K562 (cell line): ENCODE measurements around the gene POLD2. TPM values are rescaled to one million over a fixed set of nuclear protein-coding genes. Genes with fewer than 3 reads are reported as not detected.
A peak's percentile ranks its signal among the peaks of the same experiment; 100 is the strongest.

ENCODE experiments used
- ATAC-seq: fragments of 200-7000 bp; cut with Tn5 transposase; 3 replicates; pipeline ENCODE4 v1.9.1; 2020; ENCODE audit warnings: moderate library complexity
- BruUV-seq: library from RNA; stranded (reverse); fragments of 400-500 nt; replicated peaks from 2 replicates; lab custom pipeline; 2021; lab: Mats Ljungman, UMichigan
- CTCF ChIA-PET: fragments of 300-600 bp; formaldehyde crosslinking; extraction: SDS; loops from one replicate; lab custom pipeline; 2021; ENCODE audit warnings: low intra/inter-chr PET ratio; lab: Yijun Ruan, JAX
- POLR2A ChIA-PET: fragments of 300-600, 350-650 bp; sonication (Branson Sonifier 250); formaldehyde crosslinking; extraction: SDS; loops from one replicate; lab custom pipeline; 2021; ENCODE audit warnings: antibody characterized with exemption, inconsistent platforms; lab: Yijun Ruan, JAX
- DNase-seq, 4 experiments: peaks; one replicate each; pipeline versions ENCODE4 v3.0.0 to v3.0.0-alpha.2; 2011 to 2018; ENCODE audit warnings: low spot score in 3 of 4, mixed read lengths in 3 of 4; ENCODE audit errors: extremely low read depth in 1 of 4
- FAIRE-seq: peaks from 2 replicates; lab custom pipeline; 2011; peaks lifted over from hg19 to GRCh38; lab: Jason Lieb, UNC
- H2AFZ ChIP-seq: 2 replicates; pipeline ENCODE4 v1.6.0; 2011; ENCODE audit warnings: low read depth, low read length, control low read depth, inconsistent platforms
- H3K27ac ChIP-seq: fragments of 200-600 bp; 3 replicates; pipeline ENCODE4 v1.8.0; 2011; ENCODE audit warnings: low read depth, mild to moderate bottlenecking, control low read depth, inconsistent platforms, low read length, moderate library complexity, mixed read lengths; ENCODE audit errors: extremely low read depth
- H3K27me3 ChIP-seq, 2 experiments: fragments of 300-600 bp in 1 of 2; 2 replicates in 1 of 2; 3 replicates in 1 of 2; pipeline versions ENCODE4 v1.6.0 to v1.8.0; 2011; ENCODE audit warnings: inconsistent platforms in 2 of 2, low read length in 2 of 2, mild to moderate bottlenecking in 1 of 2, mixed read lengths in 1 of 2, moderate library complexity in 1 of 2; ENCODE audit not compliant: control insufficient read depth in 2 of 2, insufficient read depth in 2 of 2
- H3K36me3 ChIP-seq: fragments of 300-600 bp; 3 replicates; pipeline ENCODE4 v1.8.0; 2011; ENCODE audit warnings: mild to moderate bottlenecking, low read length, inconsistent platforms; ENCODE audit not compliant: control insufficient read depth, insufficient read depth
- H3K4me1 ChIP-seq, 2 experiments: fragments of 200-600 bp in 1 of 2; replicated peaks in 1 of 2; 2 replicates in 1 of 2; 3 replicates in 1 of 2; pipeline versions ENCODE4 v1.5.1 to v1.8.0; 2011; ENCODE audit warnings: inconsistent platforms in 2 of 2, low read length in 2 of 2, mild to moderate bottlenecking in 1 of 2, mixed read lengths in 1 of 2, moderate library complexity in 1 of 2; ENCODE audit not compliant: control insufficient read depth in 2 of 2, insufficient read depth in 2 of 2
- H3K4me2 ChIP-seq: 2 replicates; pipeline ENCODE4 v1.6.1; 2011; ENCODE audit warnings: low read length, control low read depth, inconsistent platforms, mixed read lengths; ENCODE audit not compliant: insufficient read depth
- H3K4me3 ChIP-seq: fragments of 200-600 bp; sonication (generic), shearing (Covaris generic); 2 replicates; pipeline ENCODE4 v1.5.1; 2016; ENCODE audit warnings: control low read depth, inconsistent platforms
- H3K79me2 ChIP-seq: fragments of 200-600 bp; 3 replicates; pipeline ENCODE4 v1.8.0; 2011; ENCODE audit warnings: low read length, inconsistent platforms; ENCODE audit not compliant: control insufficient read depth, insufficient read depth
- H3K9ac ChIP-seq, 2 experiments: 2 replicates each; pipeline versions ENCODE4 v1.6.0 to v1.6.1; 2011; ENCODE audit warnings: low read depth in 2 of 2, low read length in 2 of 2, control low read depth in 1 of 2, inconsistent platforms in 1 of 2, mild to moderate bottlenecking in 1 of 2, mixed read lengths in 1 of 2; ENCODE audit not compliant: insufficient read depth in 1 of 2
- H3K9me1 ChIP-seq: one replicate; pipeline ENCODE4 v1.6.0; 2011; ENCODE audit warnings: inconsistent platforms, mild to moderate bottlenecking, low read length, moderate library complexity; ENCODE audit not compliant: control insufficient read depth, insufficient read depth
- H3K9me3 ChIP-seq: replicated peaks from 2 replicates; pipeline ENCODE4 v1.5.1; 2011; ENCODE audit warnings: low read depth, low read length, inconsistent platforms; ENCODE audit not compliant: control insufficient read depth, insufficient read depth
- H4K20me1 ChIP-seq: replicated peaks from 2 replicates; pipeline ENCODE4 v1.6.1; 2011; ENCODE audit warnings: low read length, inconsistent platforms, mixed read lengths; ENCODE audit not compliant: control insufficient read depth, insufficient read depth
- HSF4 ChIP-seq: fragments of 250-450 bp; sonication (Bioruptor Pico); IDR thresholded peaks from 2 replicates; pipeline ENCODE4 v2.1.2; 2022; ENCODE audit warnings: mild to moderate bottlenecking, moderate library complexity, borderline replicate concordance
- KDM2B ChIP-seq: fragments of 250-450 bp; sonication (Bioruptor Pico); IDR thresholded peaks from 2 replicates; pipeline ENCODE4 v1.8.0; 2021; ENCODE audit warnings: mild to moderate bottlenecking, moderate library complexity
- SRF ChIP-seq, 2 experiments: fragments of 250-450, 450-650 bp in 1 of 2; sonication (Bioruptor Pico) in 1 of 2; sonication (generic) in 1 of 2; formaldehyde crosslinking; IDR thresholded peaks; 2 replicates each; pipeline versions ENCODE4 v1.5.0 to v1.5.1; 2020 to 2022; ENCODE audit warnings: mild to moderate bottlenecking in 1 of 2, missing genetic modification reagents in 1 of 2
- ZNF318 ChIP-seq, 2 experiments: fragments of 450-650 bp; IDR thresholded peaks; 2 replicates each; pipeline ENCODE4 v1.6.1; 2016; ENCODE audit warnings: mild to moderate bottlenecking in 2 of 2, borderline replicate concordance in 1 of 2, low read depth in 1 of 2, moderate library complexity in 1 of 2
- WGBS: fragments of 100-300 bp; shearing (Covaris generic); methylation state at CpG from one replicate; pipeline ENCODE4 v1.1.6; 2016; ENCODE audit warnings: low coverage, mixed read lengths; ENCODE audit not compliant: insufficient coverage; ENCODE audit errors: missing lambda C conversion rate; 5-methylcytosine and 5-hydroxymethylcytosine counted together
- in situ Hi-C: fragments of 300-500 bp; cut with MboI; formaldehyde crosslinking; loops from 4 replicates; pipeline ENCODE4 v1.15.0; 2018; ENCODE audit warnings: inconsistent platforms, mixed read lengths
- intact Hi-C: fragments of 100-400 bp; cut with micrococcal nuclease; formaldehyde crosslinking; loops from 2 replicates; pipeline ENCODE4 v1.14.2; 2022
- polyA plus RNA-seq, 8 experiments: library from polyadenylated mRNA; depleted of rRNA in 4 of 8; stranded (reverse) in 5 of 8; unstranded in 3 of 8; fragments of >200 nt; fragmentation: Nextera tagmentation in 2 of 8; fragmentation: Illumina TruSeq in 1 of 8; extraction: Ambion mirVana in 2 of 8; extraction: Trizol in 1 of 8; gene quantifications; 2 replicates each; pipeline versions ENCODE4 v1.2.1 to v1.2.3, GENCODE V29; 2011 to 2014; ENCODE audit warnings: inconsistent platforms in 1 of 8, missing spikeins in 1 of 8
- total RNA-seq, 7 experiments: library from RNA; depleted of rRNA in 6 of 7; stranded (reverse); fragments of >200 nt in 6 of 7; fragmentation: Illumina TruSeq in 2 of 7; extraction: Trizol in 2 of 7; gene quantifications; 2 replicates each; pipeline versions ENCODE4 v1.2.1 to v1.2.3, GENCODE V29; 2011 to 2021; ENCODE audit warnings: low replicate concordance in 1 of 7

The POLD2 gene
- total and polyA plus RNA-seq, 9 of the 15 experiments (the other 6 are each of a cell fraction or from before 2014, with no cell fraction given) = 29.7 to 259 (median 225) TPM

- intact Hi-C loops = no loop called here
- ChIA-PET POLR2A (interaction anchor here (0.9 kb wide), 1 partner anchor 8 kb away, joined by 3 read pairs; no protein-coding TSS in a partner anchor), CTCF (no interaction called here)
- Histone ChIP-seq H3K9me3 (no peaks in the 10 kb centered on the region), H3K4me2 (no peak within 1 kb of the TSS), H2AFZ (no peak within 1 kb of the TSS), H3K9me1 (no peaks in the 10 kb centered on the region), H3K27ac (no peak within 1 kb of the TSS), H3K27me3 (no peaks in the 10 kb centered on the region), H4K20me1 (no peaks in the 10 kb centered on the region; the same call in 1 of the 2 replicates), H3K9ac (peak within 1 kb of the TSS in 1 of 2 experiments; percentile 80; a peak in 2 of 4 replicates), H3K79me2 (no peaks in the 10 kb centered on the region), H3K36me3 (no peaks in the 10 kb centered on the region), H3K4me1 (peaks cover 2 to 32% of the 10 kb centered on the region in 2 experiments), H3K4me3 (no peak within 1 kb of the TSS)
- ATAC-seq (no peak), DNase-seq (no peak), FAIRE-seq (no peak)
- no TSS peak for BruUV-seq
- in situ Hi-C loops = no loop called here
- 14% methylated on average over 6 of the region's 6 CpGs for WGBS
- TF ChIP-seq KDM2B (CRISPR knock-in tag) (no peak), HSF4 (CRISPR knock-in tag) (no peak), ZNF318 (IDR thresholded peaks at IDR 0.05; ENCODE audit: borderline replicate concordance in 1 of 2, low read depth in 1 of 2) (no peak), SRF (CRISPR knock-in tag; IDR thresholded peaks at IDR 0.05) (peak in 1 of 2 experiments; percentile 16; a peak in 1 of 4 replicates)
These were observed 18.0 kb upstream of the POLD2 start, which contains the start of gene MYL7 for GRCh38 chr7:44141221-44141850. MYL7 (minus strand) TSS chr7:44141332; CDS start chr7:44141305, 27 bp downstream.
